Neutrophil (primary cell): ENCODE data around the gene UBP1.

Source experiments
- H3K27ac ChIP-seq: fragments of 200-600 bp; sonication (generic); 2 replicates; pipeline ENCODE4 v1.5.1; 2016; ENCODE audit warnings: mild to moderate bottlenecking, moderate library complexity
- H3K27me3 ChIP-seq: fragments of 200-600 bp; sonication (generic); 2 replicates; pipeline ENCODE4 v1.6.0; 2016; ENCODE audit warnings: mild to moderate bottlenecking
- H3K36me3 ChIP-seq: fragments of 200-600 bp; sonication (generic); 2 replicates; pipeline ENCODE4 v1.5.1; 2017
- H3K4me1 ChIP-seq, 2 experiments: fragments of 200-600 bp in 1 of 2; sonication (generic) in 1 of 2; 1 replicate in 1 of 2; 2 replicates in 1 of 2; pipeline versions ENCODE4 v1.5.1 to v1.6.1; 2013 to 2016; ENCODE audit warnings: low read depth in 1 of 2, low read length in 1 of 2, mild to moderate bottlenecking in 1 of 2, moderate library complexity in 1 of 2; ENCODE audit not compliant: control insufficient read depth in 1 of 2, insufficient read depth in 1 of 2
- H3K4me3 ChIP-seq, 2 experiments: fragments of 200-600 bp in 1 of 2; sonication (generic) in 1 of 2; 1 replicate in 1 of 2; 2 replicates in 1 of 2; pipeline ENCODE4 v1.5.1; 2013 to 2016; ENCODE audit warnings: low read depth in 1 of 2, low read length in 1 of 2, mild to moderate bottlenecking in 1 of 2, moderate library complexity in 1 of 2
- H3K9me3 ChIP-seq: fragments of 200-600 bp; sonication (generic); 2 replicates; pipeline ENCODE4 v1.5.1; 2016
- TF ChIP-seq, protein P1 (sequence below): fragments of 200-600 bp; sonication (generic); IDR thresholded peaks from 2 replicates; pipeline ENCODE4 v1.5.1; 2016; ENCODE audit warnings: antibody characterized with exemption

UBP1 gene

DNA sequence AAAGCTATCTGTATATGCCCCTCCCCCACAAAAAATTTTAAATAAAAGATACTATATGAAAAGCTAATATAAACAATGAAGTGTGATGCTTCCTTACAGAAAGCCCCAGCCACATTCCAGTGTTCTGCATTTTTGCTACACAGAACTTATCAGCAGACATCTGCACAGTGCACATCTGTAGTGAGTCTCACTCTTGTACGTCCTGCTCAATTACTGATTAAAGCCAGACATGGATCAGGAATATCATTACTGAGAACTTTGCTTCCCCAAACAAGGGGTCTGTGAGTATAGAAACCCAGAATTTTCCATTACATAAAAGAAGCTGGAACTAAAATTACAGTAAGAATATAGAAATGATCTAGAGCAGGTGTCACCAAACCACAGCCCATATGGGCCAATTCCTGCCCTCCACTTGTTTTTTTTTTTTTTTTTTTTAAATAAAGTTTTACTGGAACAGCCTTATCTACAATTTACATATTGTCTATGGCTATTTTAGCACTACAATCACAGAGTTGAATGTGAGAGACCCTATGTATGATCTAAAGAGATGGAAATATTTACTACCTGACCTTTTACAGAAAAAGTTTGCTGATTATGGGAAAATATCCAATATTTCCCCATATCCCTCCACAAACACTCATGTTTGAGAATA is 45.7 kb downstream of the UBP1 start:
- no peak overlapping the region for H3K4me3 ChIP-seq
- no peaks in the 10 kb centered on the region for H3K4me1 ChIP-seq
- no peak overlapping the region for H3K27ac ChIP-seq
- TF ChIP-seq, protein P1, sequence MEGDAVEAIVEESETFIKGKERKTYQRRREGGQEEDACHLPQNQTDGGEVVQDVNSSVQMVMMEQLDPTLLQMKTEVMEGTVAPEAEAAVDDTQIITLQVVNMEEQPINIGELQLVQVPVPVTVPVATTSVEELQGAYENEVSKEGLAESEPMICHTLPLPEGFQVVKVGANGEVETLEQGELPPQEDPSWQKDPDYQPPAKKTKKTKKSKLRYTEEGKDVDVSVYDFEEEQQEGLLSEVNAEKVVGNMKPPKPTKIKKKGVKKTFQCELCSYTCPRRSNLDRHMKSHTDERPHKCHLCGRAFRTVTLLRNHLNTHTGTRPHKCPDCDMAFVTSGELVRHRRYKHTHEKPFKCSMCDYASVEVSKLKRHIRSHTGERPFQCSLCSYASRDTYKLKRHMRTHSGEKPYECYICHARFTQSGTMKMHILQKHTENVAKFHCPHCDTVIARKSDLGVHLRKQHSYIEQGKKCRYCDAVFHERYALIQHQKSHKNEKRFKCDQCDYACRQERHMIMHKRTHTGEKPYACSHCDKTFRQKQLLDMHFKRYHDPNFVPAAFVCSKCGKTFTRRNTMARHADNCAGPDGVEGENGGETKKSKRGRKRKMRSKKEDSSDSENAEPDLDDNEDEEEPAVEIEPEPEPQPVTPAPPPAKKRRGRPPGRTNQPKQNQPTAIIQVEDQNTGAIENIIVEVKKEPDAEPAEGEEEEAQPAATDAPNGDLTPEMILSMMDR: no peak
- peaks cover 91% of the 10 kb centered on the region for H3K36me3 ChIP-seq
- no peaks in the 10 kb centered on the region for H3K9me3 ChIP-seq
- H3K27me3 ChIP-seq: no peaks in the 10 kb centered on the region

DNA sequence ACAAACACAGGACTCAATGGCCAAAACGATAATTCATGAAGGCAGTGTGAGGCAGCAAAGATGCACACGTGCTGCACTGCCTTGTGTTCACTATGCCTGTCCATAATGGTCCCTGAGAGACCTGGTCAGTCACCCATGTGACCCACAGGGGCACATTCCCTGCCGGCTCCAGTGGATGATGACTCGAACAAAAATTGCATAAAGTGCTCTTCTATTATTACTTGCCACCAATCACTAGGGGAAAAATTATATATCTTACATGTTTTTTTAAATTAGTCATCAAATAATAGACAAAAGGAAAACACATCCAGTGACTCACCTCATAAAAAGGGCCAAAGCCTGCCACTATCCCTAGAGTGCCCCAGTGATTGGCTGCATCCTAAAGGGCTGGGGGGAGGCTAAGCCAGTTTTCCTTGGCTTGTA is 47.5 kb downstream of the UBP1 start:
- no peaks in the 10 kb centered on the region for H3K9me3 ChIP-seq
- TF ChIP-seq, protein P1: no peak
- peaks cover 87% of the 10 kb centered on the region for H3K36me3 ChIP-seq
- H3K27me3 ChIP-seq: no peaks in the 10 kb centered on the region
- H3K4me3 ChIP-seq: no peak overlapping the region
- no peaks in the 10 kb centered on the region for H3K4me1 ChIP-seq
- H3K27ac ChIP-seq: no peak overlapping the region

DNA sequence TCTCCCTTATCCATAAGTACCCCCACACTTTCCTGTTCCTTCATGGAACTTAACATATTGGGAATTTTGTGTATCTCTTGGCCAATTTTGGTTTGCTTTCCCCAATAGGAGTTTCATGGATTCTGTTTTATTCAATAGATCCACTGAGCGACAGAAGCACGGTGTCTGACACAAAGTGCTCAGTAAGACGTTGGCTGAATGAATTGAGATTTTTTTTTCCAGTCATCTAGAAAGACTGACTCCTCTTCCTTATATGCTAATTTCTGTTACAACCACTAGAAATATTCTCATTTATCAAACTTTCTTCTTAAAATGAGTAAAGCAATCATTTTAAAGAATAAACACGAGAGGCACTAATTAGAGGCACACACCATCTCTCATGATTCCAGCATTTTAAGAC is 48.1 kb downstream of the UBP1 start:
- Histone ChIP-seq H3K27me3 (no peaks in the 10 kb centered on the region), H3K27ac (no peak overlapping the region), H3K36me3 (peaks cover 84% of the 10 kb centered on the region), H3K4me1 (no peaks in the 10 kb centered on the region), H3K4me3 (no peak overlapping the region), H3K9me3 (no peaks in the 10 kb centered on the region)
- TF ChIP-seq, protein P1: no peak

DNA sequence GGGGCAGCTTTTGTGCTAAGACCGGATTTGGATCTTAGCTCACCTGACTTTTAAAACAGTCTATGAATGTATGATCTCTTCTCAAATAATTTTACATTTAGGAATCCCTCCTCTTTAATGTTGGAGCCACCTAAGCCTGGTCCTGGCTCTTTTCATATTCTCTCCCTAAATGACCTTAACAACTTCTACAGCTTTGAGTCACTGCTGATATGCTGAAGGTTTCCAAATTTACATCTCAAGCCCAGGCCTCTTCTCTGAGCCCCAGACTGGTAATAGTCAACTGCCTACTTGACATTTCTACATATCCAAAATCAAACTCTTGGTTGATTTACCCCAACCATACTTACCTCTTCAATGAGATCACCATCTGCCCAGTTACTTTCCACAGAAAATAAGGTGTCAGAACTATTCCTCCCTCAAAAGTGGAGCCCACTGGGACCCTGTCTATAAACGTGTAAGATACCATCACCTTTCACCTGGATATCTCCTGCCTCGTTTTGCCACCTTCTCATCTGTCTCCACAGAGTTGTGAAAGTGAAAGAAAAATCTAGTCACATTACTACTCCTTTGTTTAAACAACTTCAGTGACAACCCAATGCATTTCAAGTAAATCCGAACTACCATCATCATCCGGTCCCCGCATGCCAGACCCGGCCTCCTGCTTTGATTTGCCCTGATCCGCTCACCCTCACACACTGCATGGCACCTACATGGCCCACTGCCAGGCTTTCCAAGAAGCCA is 48.8 kb downstream of the UBP1 start:
- Histone ChIP-seq H3K27ac (no peak overlapping the region), H3K36me3 (peaks cover 81% of the 10 kb centered on the region)
- TF ChIP-seq, protein P1: no peak

DNA sequence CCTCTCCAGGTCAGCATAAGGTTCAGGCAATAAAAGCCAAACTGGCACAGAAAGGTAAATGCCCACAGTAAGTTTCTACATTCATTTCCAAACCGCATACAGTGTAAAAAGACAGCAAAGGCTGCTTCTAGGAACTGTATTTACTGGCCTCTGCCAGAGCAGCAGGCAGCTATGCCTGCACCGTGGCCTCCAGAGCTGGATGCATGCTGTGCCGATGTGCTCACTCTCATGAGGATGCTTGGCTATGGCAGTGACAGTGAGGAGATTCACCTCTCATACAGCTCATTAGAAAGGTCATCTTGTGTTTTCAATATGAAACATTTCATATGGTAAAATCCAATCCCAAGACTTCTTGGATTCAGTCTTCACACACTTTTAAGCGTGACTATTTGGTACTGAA is 50.3 kb downstream of the UBP1 start:
- TF ChIP-seq, protein P1: no peak
- Histone ChIP-seq H3K27me3 (no peaks in the 10 kb centered on the region), H3K27ac (no peak overlapping the region), H3K4me1 (no peaks in the 10 kb centered on the region), H3K4me3 (no peak overlapping the region), H3K36me3 (peaks cover 67% of the 10 kb centered on the region), H3K9me3 (no peaks in the 10 kb centered on the region)

More for the DNA sequence above, 48.8 kb downstream of the UBP1 start:
- Histone ChIP-seq H3K27me3 (no peaks in the 10 kb centered on the region), H3K4me1 (no peaks in the 10 kb centered on the region), H3K9me3 (no peaks in the 10 kb centered on the region), H3K4me3 (no peak overlapping the region)
